HCT116 (cell line): ENCODE data around the gene CIROP. TPM values are rescaled to one million over a fixed set of nuclear protein-coding genes. Genes with fewer than 3 reads are reported as not detected.

Source experiments
- ATAC-seq: fragments of 200-7000 bp; cut with Tn5 transposase; 2 replicates; pipeline ENCODE4 v1.9.1; 2020; ENCODE audit warnings: mild to moderate bottlenecking, moderate library complexity
- BruUV-seq: library from RNA; stranded (reverse); fragments of 400-500 nt; replicated peaks from 2 replicates; lab custom pipeline; 2021; lab: Mats Ljungman, UMichigan
- CTCF ChIA-PET: fragments of 300-600 bp; sonication (Branson Sonifier 250); formaldehyde crosslinking; loops from one replicate; lab custom pipeline; 2021; ENCODE audit warnings: antibody characterized with exemption; lab: Charles Lee
- POLR2A ChIA-PET: fragments of 300-600, 350-600 bp; sonication (Branson Sonifier 250); formaldehyde crosslinking; loops from one replicate; lab custom pipeline; 2021; ENCODE audit warnings: antibody characterized with exemption; lab: Charles Lee
- RAD21 ChIA-PET, 2 experiments: fragments of 300-600 bp; sonication (Branson Sonifier 250); formaldehyde crosslinking; loops; one replicate each; lab custom pipeline; 2023; ENCODE audit warnings: low total read pairs in 2 of 2; ENCODE audit not compliant: uncharacterized antibody in 2 of 2, unreplicated experiment in 2 of 2, low non-redundant PET in 1 of 2; lab: Charles Lee
- DNase-seq: peaks from one replicate; pipeline ENCODE4 v3.0.0-alpha.2; 2010; ENCODE audit warnings: low read depth, low spot score
- H2AFZ ChIP-seq: fragments of 200-600 bp; shearing (Covaris generic), sonication (generic); 2 replicates; pipeline ENCODE4 v1.6.1; 2017; ENCODE audit warnings: low read depth, mixed run types, mixed read lengths, antibody characterized with exemption, low read length; ENCODE audit not compliant: poor library complexity, severe bottlenecking
- H3K27ac ChIP-seq: 2 replicates; pipeline ENCODE4 v1.5.1; 2012; ENCODE audit warnings: low read depth, low read length
- H3K27me3 ChIP-seq: fragments of 200-600 bp; sonication (generic); 2 replicates; pipeline ENCODE4 v1.6.1; 2016; ENCODE audit warnings: mixed run types, low read length, mixed read lengths; ENCODE audit not compliant: insufficient read depth
- H3K36me3 ChIP-seq, 2 experiments: fragments of 200-500 bp in 1 of 2; fragments of 200-600 bp in 1 of 2; sonication (Bioruptor generic) in 1 of 2; sonication (generic) in 1 of 2; 2 replicates each; pipeline versions ENCODE4 v1.5.1 to v1.6.1; 2014 to 2016; ENCODE audit warnings: low read length in 2 of 2, inconsistent platforms in 1 of 2, mixed read lengths in 1 of 2, mixed run types in 1 of 2; ENCODE audit not compliant: insufficient read depth in 2 of 2, control insufficient read depth in 1 of 2
- H3K4me1 ChIP-seq, 2 experiments: fragments of 200-600 bp in 1 of 2; sonication (generic) in 1 of 2; 2 replicates each; pipeline versions ENCODE4 v1.5.1 to v1.6.1; 2012 to 2017; ENCODE audit warnings: low read length in 2 of 2, inconsistent platforms in 1 of 2, mild to moderate bottlenecking in 1 of 2, mixed read lengths in 1 of 2, mixed run types in 1 of 2, moderate library complexity in 1 of 2; ENCODE audit not compliant: insufficient read depth in 2 of 2, control insufficient read depth in 1 of 2
- H3K4me2 ChIP-seq: fragments of 200-600 bp; sonication (generic); 2 replicates; pipeline ENCODE4 v1.6.1; 2017; ENCODE audit warnings: mixed run types, low read length, mixed read lengths
- H3K4me3 ChIP-seq, 2 experiments: fragments of 200-600 bp in 1 of 2; sonication (generic) in 1 of 2; replicated peaks in 1 of 2; 2 replicates each; pipeline ENCODE4 v1.5.1; 2011 to 2016; ENCODE audit warnings: low read length in 2 of 2, control low read depth in 1 of 2, low read depth in 1 of 2, mild to moderate bottlenecking in 1 of 2, mixed read lengths in 1 of 2, mixed run types in 1 of 2
- H3K79me2 ChIP-seq: fragments of 200-600 bp; sonication (generic); 2 replicates; pipeline ENCODE4 v1.6.1; 2017; ENCODE audit warnings: mild to moderate bottlenecking, mixed run types, low read length, moderate library complexity, mixed read lengths; ENCODE audit not compliant: insufficient read depth
- H3K9ac ChIP-seq: fragments of 200-600 bp; sonication (generic); 2 replicates; pipeline ENCODE4 v1.6.1; 2016; ENCODE audit warnings: low read length, mixed read lengths
- H3K9me2 ChIP-seq: fragments of 200-600 bp; sonication (generic), shearing (Covaris generic); 2 replicates; pipeline ENCODE4 v1.6.1; 2017; ENCODE audit warnings: mixed run types, mild to moderate bottlenecking, moderate library complexity; ENCODE audit not compliant: insufficient read depth
- H3K9me3 ChIP-seq, 2 experiments: fragments of 200-500 bp in 1 of 2; fragments of 200-600 bp in 1 of 2; sonication (Bioruptor generic) in 1 of 2; sonication (generic) in 1 of 2; 2 replicates each; pipeline ENCODE4 v1.6.1; 2014 to 2017; ENCODE audit warnings: low read length in 2 of 2, mixed read lengths in 2 of 2, inconsistent platforms in 1 of 2, low read depth in 1 of 2, mild to moderate bottlenecking in 1 of 2, mixed run types in 1 of 2, moderate library complexity in 1 of 2; ENCODE audit not compliant: control insufficient read depth in 1 of 2, insufficient read depth in 1 of 2
- H4K20me1 ChIP-seq: fragments of 200-600 bp; sonication (generic), shearing (Covaris generic); 2 replicates; pipeline ENCODE4 v1.6.1; 2017; ENCODE audit warnings: mixed run types, mild to moderate bottlenecking, moderate library complexity; ENCODE audit not compliant: insufficient read depth
- CEBPB ChIP-seq: IDR thresholded peaks from 2 replicates; pipeline ENCODE4 v1.6.1; 2012; ENCODE audit warnings: low read depth
- ELF1 ChIP-seq: IDR thresholded peaks from 2 replicates; pipeline ENCODE4 v1.6.1; 2012; ENCODE audit warnings: low read depth, borderline replicate concordance
- EZH2 ChIP-seq: fragments of 200-600 bp; sonication (generic); IDR thresholded peaks from 2 replicates; pipeline ENCODE4 v1.6.1; 2017; ENCODE audit warnings: antibody characterized with exemption, mixed run types
- EZH2phosphoT487 ChIP-seq: fragments of 200-600 bp; IDR thresholded peaks from 2 replicates; pipeline ENCODE4 v1.6.1; 2018; ENCODE audit warnings: antibody characterized with exemption, borderline replicate concordance
- FOSL1 ChIP-seq: IDR thresholded peaks from 2 replicates; pipeline ENCODE4 v1.6.1; 2012; ENCODE audit warnings: low read depth
- POLR2AphosphoS5 ChIP-seq: IDR thresholded peaks from 2 replicates; pipeline ENCODE4 v1.6.1; 2011; ENCODE audit warnings: mild to moderate bottlenecking, low read depth, low read length, moderate library complexity
- RAD21 ChIP-seq: IDR thresholded peaks from 2 replicates; pipeline ENCODE4 v1.6.1; 2012; ENCODE audit warnings: low read depth, mild to moderate bottlenecking
- SIN3A ChIP-seq: IDR thresholded peaks from 2 replicates; pipeline ENCODE4 v1.6.1; 2012; ENCODE audit warnings: low read depth
- SP1 ChIP-seq: IDR thresholded peaks from 2 replicates; pipeline ENCODE4 v1.6.1; 2012; ENCODE audit warnings: low read depth
- SRF ChIP-seq: IDR thresholded peaks from 2 replicates; pipeline ENCODE4 v1.6.1; 2012; ENCODE audit warnings: low read depth
- YY1 ChIP-seq: IDR thresholded peaks from 2 replicates; pipeline ENCODE4 v1.6.1; 2011; ENCODE audit warnings: low read length, low read depth, moderate library complexity, mild to moderate bottlenecking; ENCODE audit not compliant: insufficient replicate concordance; ENCODE audit errors: extremely low read depth
- ZFX ChIP-seq: fragments of 450-650 bp; IDR thresholded peaks from 2 replicates; pipeline ENCODE4 v1.6.1; 2017
- ZNF274 ChIP-seq: fragments of 200-500 bp; sonication (Bioruptor generic); IDR thresholded peaks from 2 replicates; pipeline ENCODE4 v1.6.1; 2014; ENCODE audit warnings: mild to moderate bottlenecking, low read depth, low read length, inconsistent platforms
- intact Hi-C: fragments of 100-400 bp; cut with micrococcal nuclease; formaldehyde crosslinking; loops from 2 replicates; pipeline ENCODE4 v1.10.0; 2022
- total RNA-seq: library from RNA; stranded (reverse); gene quantifications from one replicate; pipeline ENCODE4 v1.2.1, GENCODE V29; 2021; ENCODE audit not compliant: unreplicated experiment
- TF ChIP-seq, protein P1 (sequence below): IDR thresholded peaks from 2 replicates; pipeline ENCODE4 v1.6.1; 2012
- TF ChIP-seq, protein P2 (sequence below): IDR thresholded peaks from 2 replicates; pipeline ENCODE4 v1.6.1; 2011; ENCODE audit warnings: mild to moderate bottlenecking, low read length, moderate library complexity; ENCODE audit not compliant: insufficient replicate concordance; ENCODE audit errors: extremely low read depth
- TF ChIP-seq, protein P3 (sequence below), 3 experiments: fragments of 200-600 bp in 1 of 3; sonication (generic) in 1 of 3; IDR thresholded peaks in 2 of 3; conservative IDR thresholded peaks in 1 of 3; 2 replicates each; pipeline ENCODE4 v1.5.1; 2012 to 2017; ENCODE audit warnings: low read depth in 2 of 3, low read length in 2 of 3, antibody characterized with exemption in 1 of 3, borderline replicate concordance in 1 of 3, control low read depth in 1 of 3, mild to moderate bottlenecking in 1 of 3, mixed read lengths in 1 of 3, mixed run types in 1 of 3, moderate library complexity in 1 of 3; ENCODE audit not compliant: insufficient read depth in 1 of 3

The CIROP gene
- total RNA-seq, 1 experiment from 2014 or later, result not detected

DNA sequence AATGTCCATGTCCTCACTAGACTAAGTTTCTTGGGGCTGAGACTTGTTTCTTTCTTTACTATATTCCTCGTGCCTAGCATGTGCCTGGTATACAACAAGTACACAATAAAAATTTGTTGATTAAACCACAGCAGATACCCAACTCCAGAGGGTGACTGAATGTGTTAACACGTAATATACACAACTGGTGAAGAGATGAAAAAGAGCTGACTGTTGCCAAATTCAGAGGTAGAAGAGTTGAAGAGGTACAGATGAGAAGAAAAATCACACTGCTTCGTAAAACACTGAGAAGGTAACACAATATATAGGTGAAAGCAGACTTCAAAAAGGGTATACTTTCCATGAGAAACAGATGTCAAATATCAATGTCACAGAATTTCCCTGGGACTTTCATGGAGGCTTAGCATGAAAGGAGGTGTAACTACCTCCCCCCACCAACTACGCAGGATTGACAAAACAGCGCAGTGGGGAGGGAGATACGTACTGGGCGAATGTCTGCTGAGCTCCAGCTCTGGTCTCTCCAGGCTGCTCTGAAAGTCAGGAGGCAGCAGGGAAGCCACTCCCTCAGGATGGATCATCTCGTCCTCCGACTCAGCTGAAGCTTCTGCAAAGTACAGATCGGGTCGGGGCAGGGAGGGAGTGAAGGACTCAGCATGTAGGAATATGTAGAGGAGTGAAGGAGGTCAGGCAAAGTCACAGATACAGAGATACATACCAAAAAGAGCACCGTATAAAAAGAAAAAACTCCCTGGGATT, 15.1 kb downstream of the CIROP start (continued):
- TF ChIP-seq SRF, result no peak
- TF ChIP-seq, protein P1, sequence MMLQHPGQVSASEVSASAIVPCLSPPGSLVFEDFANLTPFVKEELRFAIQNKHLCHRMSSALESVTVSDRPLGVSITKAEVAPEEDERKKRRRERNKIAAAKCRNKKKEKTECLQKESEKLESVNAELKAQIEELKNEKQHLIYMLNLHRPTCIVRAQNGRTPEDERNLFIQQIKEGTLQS, result no peak
- no peak for TF ChIP-seq POLR2AphosphoS5
- TF ChIP-seq SP1, result no peak
- TF ChIP-seq, protein P2, sequence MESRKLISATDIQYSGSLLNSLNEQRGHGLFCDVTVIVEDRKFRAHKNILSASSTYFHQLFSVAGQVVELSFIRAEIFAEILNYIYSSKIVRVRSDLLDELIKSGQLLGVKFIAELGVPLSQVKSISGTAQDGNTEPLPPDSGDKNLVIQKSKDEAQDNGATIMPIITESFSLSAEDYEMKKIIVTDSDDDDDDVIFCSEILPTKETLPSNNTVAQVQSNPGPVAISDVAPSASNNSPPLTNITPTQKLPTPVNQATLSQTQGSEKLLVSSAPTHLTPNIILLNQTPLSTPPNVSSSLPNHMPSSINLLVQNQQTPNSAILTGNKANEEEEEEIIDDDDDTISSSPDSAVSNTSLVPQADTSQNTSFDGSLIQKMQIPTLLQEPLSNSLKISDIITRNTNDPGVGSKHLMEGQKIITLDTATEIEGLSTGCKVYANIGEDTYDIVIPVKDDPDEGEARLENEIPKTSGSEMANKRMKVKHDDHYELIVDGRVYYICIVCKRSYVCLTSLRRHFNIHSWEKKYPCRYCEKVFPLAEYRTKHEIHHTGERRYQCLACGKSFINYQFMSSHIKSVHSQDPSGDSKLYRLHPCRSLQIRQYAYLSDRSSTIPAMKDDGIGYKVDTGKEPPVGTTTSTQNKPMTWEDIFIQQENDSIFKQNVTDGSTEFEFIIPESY, result no peak
- no peak for TF ChIP-seq ZFX
- TF ChIP-seq, all 23 proteins: peak for 0

DNA sequence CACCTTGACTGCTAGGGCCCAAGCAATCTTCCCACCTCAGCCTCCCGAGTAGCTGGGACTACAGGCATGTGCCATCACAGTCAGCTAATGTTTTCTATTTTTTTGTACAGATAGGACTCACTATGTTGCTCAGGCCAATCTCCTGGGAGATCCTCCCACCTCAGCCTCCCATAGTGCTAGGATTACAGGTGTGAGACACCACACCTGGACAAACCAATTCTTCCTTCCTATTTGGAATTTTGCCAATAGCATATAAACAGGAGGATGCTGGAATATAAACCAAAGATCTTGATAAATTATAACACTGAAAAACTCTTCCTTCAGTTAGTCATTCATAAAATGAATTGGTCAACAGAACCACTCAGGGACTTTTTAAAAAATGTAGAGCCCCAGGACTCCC, 18.2 kb downstream of the CIROP start:
- intact Hi-C loops, result no loop called here
- POLR2A ChIA-PET, result no interaction called here
- TF ChIP-seq EZH2 (no peak), SP1 (no peak), SIN3A (no peak), CEBPB (no peak), SRF (no peak), ZFX (no peak), FOSL1 (no peak), POLR2AphosphoS5 (no peak), RAD21 (no peak), ZNF274 (no peak), EZH2phosphoT487 (no peak), YY1 (no peak), ELF1 (no peak)
- TF ChIP-seq, protein P2, result no peak
- TF ChIP-seq, protein P3, sequence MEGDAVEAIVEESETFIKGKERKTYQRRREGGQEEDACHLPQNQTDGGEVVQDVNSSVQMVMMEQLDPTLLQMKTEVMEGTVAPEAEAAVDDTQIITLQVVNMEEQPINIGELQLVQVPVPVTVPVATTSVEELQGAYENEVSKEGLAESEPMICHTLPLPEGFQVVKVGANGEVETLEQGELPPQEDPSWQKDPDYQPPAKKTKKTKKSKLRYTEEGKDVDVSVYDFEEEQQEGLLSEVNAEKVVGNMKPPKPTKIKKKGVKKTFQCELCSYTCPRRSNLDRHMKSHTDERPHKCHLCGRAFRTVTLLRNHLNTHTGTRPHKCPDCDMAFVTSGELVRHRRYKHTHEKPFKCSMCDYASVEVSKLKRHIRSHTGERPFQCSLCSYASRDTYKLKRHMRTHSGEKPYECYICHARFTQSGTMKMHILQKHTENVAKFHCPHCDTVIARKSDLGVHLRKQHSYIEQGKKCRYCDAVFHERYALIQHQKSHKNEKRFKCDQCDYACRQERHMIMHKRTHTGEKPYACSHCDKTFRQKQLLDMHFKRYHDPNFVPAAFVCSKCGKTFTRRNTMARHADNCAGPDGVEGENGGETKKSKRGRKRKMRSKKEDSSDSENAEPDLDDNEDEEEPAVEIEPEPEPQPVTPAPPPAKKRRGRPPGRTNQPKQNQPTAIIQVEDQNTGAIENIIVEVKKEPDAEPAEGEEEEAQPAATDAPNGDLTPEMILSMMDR (IDR thresholded peaks at IDR 0.05 in 2 of 3, conservative IDR thresholded peaks at IDR 0.05 in 1 of 3; ENCODE audit: borderline replicate concordance in 1 of 3, insufficient read depth in 1 of 3, low read depth in 2 of 3, low read length in 2 of 3), result no peak

More for the DNA sequence above, 18.2 kb downstream of the CIROP start:
- Histone ChIP-seq H3K27me3 (no peaks in the 10 kb centered on the region), H3K36me3 (peaks cover 47 to 55% of the 10 kb centered on the region in 2 experiments), H3K4me2 (no peak overlapping the region), H3K27ac (no peak overlapping the region), H3K9me3 (no peaks in the 10 kb centered on the region), H3K79me2 (peaks cover 56% of the 10 kb centered on the region), H3K4me1 (no peaks in the 10 kb centered on the region), H4K20me1 (no peaks in the 10 kb centered on the region), H3K9ac (no peak overlapping the region), H3K4me3 (no peak overlapping the region), H3K9me2 (no peaks in the 10 kb centered on the region), H2AFZ (no peak overlapping the region)
- no peak for DNase-seq
- ChIA-PET CTCF (interaction anchor here (1.0 to 1.6 kb wide), 2 partner anchors 8 to 18 kb away, joined by 3 to 6 read pairs; partner anchors contain the start of gene ACIN1), RAD21 (no interaction called here)
- BruUV-seq, result no TSS peak
- ATAC-seq, result no peak
